HG03442 (cell line): ENCODE results near the gene RASSF6.
"Not testable (repeated sequence)": the region's sequence is repeated elsewhere in the genome, so short reads cannot be mapped to it uniquely, and the experiment has no call there.

Experiments used
- ATAC-seq: cut with Tn5 transposase; IDR thresholded peaks from one replicate; pipeline ENCODE4 v1.9.1; 2021; ENCODE audit warnings: mild to moderate bottlenecking, moderate library complexity; ENCODE audit not compliant: unreplicated experiment

Gene RASSF6, protein sequence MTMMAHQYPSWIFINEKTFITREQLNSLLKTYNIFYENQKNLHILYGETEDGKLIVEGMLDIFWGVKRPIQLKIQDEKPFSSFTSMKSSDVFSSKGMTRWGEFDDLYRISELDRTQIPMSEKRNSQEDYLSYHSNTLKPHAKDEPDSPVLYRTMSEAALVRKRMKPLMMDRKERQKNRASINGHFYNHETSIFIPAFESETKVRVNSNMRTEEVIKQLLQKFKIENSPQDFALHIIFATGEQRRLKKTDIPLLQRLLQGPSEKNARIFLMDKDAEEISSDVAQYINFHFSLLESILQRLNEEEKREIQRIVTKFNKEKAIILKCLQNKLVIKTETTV

DNA sequence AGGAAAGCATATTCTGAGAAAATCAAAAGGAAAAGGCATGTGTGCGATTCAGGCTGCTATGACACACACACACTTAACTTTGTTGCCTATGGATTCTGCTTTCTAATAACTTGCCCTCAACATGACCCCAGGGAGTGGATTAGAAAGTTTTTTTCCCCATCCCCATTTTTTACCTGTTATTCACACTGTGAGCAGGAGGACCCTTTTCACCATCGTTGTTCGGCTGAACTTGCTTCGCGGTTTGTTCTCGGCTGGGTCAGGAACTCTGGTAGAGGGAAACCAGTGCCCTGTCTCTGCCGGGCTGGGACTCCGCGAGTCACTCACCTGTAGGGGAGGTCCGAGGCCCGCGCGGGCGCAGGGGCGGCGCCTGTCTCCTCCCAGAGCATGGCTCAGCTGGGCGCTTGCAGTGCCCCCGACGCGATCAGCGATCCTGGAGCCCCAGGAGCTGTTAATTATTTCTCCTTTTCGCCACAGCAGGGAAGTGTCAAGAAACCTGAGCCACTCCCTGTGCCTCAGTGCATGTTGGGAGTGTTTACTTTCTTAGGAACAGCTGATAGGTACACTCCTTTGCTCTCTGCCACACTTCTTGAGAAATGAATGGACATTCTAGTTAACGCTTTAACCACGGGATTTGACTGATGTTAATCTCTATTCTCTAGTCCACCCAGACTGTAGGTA is at the start of gene RASSF6:
Gene RASSF6, minus strand, starts transcription at position 322 of the 678 bp plus-strand sequence. CDS start 8,641 bp downstream, outside the sequence.
- ATAC-seq = peak; percentile 82

DNA sequence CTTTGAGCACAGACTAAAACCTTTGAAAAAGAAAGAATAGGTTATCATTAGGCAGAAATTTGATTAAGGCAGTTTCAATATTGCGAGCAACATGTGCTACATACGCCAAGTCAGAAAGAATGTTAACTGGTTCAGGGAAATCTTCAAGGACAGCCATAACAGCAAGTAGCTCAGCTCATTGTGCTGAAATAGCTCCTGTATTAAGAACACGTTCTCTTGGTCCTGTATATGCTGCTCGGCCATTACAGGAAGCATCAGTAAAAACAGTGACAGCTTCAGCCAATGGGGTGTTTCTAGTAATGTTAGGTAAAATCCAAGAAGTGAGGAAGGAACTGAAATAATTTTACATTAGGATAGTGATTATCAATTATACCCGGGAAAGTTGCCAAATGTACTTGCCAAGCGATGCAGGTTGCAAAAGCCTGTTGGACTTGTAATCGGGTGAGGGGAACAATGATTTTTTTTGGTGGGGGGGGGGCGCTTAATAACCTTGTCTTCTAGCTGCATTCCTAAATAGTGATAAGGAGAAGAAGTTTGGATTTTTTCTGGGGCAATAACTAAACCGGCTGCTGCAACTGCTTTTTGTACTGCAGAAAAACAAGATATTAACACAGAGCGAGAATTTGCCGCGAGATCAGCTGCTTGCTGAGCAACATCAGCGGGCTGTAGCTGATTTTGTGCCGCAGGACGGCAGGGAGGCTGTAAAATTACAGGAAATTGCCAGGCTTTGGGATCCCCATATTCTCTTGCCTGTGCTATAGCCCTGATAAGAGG is 49.4 kb upstream of the RASSF6 start:
- ATAC-seq = no peak

DNA sequence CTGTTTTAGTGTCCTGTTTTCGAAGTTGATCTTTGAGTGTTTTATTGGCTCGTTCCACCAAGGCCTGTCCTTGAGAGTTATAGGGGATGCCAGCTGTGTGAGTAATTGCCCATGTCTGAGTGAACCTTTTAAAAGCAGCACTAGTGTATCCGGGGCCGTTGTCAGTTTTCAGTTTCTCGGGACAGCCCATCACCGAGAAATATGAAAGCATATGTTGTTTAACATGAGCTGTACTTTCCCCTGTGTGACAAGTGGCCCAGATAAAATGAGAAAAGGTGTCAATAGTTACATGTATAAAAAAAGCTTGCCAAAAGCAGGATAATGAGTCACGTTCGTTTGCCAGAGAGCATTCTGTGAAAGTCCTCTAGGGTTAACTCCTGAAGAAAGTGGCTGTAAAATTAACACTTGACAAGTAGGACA is 48.6 kb upstream of the RASSF6 start:
- no peak for ATAC-seq

DNA sequence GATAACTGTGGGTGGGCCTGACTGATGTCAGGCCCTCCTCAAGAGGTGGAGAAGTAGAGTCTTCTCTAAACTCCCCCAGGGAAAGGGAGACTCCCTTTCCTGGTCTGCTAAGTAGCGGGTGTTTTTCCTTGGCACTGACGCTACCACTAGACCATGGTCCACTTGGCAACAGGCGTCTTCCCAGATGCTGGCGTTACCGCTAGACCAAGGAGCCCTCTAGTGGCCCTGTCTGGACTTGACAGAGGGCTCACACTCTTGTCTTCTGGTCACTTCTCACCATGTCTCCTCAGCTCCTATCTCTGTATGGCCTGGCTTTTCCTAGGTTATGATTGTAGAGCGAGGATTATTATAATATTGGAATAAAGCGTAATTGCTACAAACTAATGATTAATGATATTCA is 45.7 kb upstream of the RASSF6 start:
- ATAC-seq = not testable (repeated sequence)

DNA sequence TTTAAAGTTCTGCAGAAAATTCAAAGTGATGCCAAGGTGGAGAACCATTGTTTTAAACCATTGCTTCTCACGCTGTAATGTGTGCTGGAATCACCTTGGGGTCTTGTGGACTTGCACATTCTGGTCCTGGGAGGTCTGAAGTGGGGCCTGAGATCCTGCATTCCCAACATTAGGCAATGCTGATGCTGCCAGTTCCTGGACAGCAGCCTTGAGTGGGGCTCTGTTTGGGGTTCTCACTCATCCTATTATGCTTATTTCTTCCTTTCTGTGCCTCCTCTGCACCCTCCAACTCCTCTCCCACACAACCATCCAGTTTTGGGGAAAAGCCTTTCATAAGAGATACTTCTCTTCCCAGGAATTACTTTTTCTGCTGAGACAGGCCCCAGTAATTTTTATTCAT is 44.2 kb upstream of the RASSF6 start:
- no peak for ATAC-seq

DNA sequence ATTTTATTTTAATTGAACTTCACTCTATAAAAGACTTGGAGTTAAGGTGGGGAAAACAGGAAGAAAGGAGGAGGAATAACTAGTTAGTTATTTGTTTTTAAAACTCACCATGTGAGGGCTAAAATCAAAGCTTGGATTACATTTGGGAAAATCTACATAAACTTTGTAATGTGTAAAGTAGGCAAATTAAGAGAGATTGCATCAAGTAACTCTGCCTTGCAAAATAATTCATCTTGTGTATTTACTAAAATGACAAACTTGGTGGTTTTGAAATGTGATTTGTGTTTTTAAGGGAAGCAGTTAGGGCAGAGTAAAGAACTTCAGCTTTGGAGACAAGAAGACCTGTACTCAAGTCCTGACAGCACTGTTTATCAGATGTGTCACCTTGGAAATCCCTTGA is 43.3 kb upstream of the RASSF6 start:
- no peak for ATAC-seq

DNA sequence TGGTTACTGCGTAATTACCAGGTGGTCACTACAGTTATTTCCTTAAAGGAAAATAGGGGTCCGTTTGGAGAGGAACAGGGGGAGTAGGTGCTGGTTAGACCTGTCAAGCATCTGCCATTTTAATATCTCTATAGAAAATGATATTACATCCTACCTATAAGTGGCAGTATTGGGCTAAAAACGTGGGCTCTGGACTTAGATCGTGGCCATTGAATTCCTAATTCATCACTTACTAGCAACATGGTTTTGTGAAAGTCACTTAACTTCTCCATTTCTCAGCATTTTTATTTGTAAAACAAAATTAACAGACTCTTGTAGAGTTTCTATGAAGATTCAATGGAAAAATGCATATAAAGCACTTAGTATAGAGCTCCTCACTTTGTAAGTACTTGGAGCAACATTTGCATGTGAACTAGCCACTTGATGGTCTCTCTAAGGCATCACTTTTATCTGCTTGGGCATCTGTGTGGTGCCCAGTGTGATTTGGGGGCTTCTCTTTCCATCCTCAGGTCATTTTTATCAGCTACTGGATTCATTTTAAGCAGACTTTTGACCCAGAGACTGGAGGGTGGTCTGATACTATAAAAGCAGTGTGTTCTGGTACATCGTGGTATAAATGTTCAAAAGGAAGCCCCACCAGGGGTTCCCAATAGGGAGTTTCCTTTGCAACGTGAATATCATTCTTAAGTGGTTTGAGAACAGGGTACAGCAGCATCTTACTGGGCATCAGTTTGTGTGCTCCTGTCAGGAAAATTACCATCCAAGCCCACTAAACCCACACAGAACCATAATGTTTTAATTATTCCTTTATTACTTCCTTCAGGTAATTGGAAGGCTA is 42.7 kb upstream of the RASSF6 start:
- ATAC-seq = no peak

DNA sequence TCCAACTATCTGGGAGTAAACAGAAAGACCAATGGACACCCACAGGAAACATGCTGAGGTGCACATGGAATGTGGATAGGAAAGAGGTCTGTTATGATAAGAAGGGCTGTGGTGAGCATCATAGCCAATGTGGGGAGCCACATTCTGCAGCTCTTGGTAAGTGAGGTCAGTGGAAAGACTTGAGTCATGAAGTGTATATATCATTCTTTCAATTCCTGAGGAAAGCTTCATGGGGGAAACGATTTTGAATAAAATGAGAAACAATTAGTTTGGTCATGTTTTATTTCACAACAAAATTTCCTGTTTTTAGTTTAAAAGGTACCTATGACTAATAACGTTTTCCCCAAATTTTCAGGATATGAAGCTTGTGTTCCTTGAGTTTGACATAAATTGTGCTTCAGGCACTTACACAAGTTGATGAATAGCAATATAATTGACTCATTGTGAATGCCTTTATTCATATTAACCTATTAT is 41.4 kb upstream of the RASSF6 start:
- no peak for ATAC-seq

DNA sequence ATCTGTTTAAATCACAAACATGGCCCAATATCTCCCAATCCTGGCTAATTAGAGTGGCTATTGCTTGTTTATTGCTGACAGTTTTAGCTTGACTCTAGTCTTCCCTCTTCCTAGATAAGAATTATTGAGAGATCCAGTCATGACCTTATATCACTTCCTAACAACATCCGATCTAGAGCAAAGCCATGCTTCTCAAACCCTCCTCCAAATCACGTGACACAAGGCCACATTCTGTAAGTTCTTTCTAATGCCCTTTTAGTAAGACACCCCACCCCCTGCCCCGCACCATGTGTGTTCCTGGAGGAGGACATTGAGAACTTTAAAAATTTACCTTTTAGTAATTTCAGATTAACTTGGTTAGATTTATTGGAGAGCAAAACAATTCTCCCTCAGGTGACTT is 40.6 kb upstream of the RASSF6 start:
- ATAC-seq = no peak

DNA sequence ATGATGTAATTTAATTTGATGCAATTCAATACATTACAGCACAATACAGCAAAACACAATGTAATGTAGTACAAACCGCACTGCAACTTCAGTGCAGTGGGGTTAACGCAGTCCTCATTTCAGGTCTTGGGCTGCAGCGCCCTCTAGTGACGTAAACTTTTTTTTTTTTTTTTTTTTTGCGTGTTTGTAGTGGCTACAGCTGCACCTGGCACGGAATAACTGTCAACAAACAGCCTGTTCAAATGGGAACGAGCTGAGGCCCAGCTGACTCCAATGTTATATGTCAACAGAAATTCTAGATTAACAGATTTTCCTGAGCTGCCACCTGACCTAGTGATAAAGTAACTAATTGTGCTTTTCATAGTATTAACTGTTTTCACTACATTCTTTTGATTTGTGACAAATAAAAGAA is 33.5 kb upstream of the RASSF6 start:
- ATAC-seq = peak; percentile 78

DNA sequence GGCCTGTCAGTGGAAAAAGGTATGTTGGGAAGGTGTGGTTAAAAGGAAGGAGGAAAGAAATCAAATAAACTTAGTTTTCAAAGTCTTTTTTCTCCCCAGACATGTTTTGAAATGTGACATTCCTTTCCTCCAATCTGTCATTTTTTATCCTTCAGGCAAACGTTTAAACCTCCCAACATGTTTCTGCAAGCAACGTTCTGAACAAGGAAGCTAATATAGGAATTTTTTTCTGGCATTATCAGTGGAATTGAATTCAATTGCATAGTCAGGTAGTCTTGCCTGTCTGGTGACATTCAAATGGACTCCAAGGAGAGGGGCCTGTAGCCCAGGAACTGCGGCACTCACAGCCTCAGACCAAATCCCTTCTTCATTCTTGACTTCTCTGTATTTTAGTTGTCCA is 30.0 kb upstream of the RASSF6 start:
- no peak for ATAC-seq

DNA sequence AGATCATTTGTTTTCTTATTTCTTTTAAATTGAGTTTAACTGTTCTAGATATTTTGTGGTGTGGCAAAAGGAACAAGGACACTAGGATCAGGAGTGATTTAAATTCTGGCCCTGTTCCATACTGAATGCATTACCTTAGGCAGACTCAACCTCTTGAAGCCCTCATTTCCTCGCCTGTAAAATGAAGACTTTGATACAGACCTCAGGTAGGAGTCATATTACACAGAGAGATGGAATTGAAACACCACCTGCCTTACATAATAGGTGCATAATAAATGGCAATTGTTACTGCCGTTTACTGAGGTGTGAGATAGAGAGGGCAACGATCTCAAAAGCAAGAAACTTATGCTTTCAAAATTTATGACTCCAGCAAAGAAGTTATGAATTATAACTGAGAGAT is 28.2 kb upstream of the RASSF6 start:
- ATAC-seq = no peak

DNA sequence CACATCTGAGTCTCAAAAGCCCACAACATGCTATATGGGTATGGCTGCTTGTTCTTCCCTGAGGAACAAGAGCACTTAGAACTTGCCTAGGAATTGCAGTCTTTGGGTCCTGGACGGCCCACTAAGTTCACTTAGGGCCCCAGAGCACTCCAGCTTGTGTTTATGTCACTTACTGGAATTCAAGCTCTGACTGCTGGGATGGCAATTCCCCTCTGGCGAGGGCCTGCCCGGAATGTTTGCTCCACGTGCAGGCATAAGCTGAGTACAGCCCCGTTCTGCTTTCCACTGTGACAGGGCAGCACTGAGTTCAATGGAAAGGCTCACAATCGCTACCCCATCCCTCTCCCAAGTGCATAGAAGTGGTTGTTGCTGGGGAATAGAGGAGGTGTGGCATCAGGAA is 25.9 kb upstream of the RASSF6 start:
- ATAC-seq = no peak

DNA sequence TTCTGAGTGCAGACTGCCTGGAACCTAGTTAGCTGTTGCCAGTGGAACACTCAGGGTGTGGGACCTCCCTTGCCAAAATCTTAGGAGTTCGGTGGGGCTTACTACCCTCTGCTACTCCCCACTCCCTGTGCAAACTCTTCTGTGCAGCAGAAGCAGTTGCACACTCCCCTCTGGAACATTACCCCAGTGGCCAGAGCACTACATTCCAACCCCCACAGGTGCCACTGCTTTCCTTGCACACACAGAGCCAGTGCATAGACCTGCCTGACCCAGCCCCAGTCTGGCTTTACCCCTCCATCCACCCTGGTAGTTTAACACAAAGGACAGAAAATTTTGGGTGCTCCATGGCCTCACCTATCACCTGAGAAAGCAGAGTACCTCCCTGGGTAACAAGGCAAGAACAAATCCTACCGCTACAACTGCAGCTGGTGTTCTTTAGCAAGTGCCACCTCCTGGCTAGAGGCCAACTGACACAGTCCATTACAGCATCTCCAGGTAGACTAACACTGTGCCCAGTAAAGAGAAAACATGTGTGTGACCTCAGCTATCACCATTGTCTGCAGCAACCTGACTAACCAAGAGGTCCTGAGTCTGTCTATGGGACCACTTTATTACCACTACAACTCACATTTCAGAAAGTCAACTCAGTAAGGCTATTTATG is 11.5 kb upstream of the RASSF6 start:
- no peak for ATAC-seq

DNA sequence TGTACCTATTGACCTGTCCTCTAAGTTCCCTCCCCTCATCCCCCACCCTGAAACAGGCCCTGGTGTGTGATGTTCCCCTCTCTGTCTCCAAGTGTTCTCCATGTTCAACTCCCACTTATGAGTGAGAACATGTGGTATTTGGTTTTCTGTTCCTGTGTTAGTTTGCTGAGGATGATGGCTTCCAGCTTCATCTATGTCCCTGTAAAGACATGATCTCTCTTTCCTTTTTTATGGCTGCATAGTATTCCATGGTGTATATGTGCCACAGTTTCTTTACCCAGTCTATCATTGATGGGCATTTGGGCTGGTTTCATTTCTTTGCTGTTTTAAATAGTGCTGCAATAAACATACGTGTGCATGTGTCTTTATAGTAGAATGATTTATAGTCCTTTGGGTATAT is 8.6 kb upstream of the RASSF6 start:
- not testable (repeated sequence) for ATAC-seq

DNA sequence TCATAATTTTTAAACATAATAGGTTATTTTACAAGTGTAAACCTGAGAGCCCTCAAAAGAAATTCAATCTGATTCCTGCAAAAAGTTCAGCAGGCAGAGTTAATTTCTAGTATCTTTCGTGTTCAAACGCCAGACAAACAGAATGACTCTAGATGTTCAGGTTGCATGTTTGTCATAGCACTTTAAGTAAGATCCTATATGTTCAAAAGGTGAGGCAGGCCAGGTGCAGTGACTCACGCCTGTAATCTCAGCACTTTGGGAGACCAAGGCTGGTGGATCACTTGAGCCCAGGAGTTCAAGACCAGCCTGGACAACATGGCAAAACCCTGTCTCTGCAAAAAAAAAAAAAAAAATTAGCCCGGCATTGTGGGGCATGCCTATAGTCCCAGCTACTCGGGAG is 1.1 kb upstream of the RASSF6 start:
- ATAC-seq = no peak

DNA sequence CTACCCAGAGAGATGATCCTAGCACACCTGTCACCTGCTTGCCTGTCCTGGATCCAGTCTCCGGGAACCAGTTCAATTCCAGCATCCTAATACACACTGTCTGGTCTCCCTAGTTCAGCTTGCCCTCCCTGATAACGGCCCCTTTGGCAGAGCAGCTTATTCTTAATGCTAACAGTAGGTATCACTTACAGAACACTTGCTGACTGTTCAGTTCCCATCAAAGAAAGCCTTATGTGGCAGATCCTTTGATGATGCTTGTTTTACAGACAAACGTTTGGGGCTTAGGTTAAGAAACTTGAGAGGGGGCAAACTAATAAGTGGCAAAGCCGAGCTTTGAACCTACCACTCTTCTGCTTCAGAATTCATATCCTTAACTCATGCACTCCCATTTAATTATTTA is 890 bp downstream of the RASSF6 start:
- ATAC-seq = no peak

DNA sequence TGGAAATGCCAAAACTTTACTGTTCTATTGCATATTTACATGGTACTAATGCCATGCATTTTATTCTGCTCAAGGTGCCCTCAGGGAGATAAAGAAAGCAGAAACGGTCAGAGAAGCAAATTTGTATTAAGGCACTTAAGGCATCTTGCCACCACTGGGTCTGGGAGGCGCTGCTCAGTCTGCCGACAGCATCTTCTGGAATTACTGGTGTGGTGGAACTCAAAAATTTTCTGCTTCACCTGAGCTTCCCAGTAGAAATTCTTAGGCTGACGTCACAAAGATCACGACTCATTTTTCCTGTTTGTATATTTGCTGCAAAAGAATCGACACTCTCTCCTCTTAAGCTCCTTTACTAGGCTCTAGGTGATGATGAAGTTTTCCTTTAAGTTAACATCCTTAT is 3.0 kb downstream of the RASSF6 start:
- no peak for ATAC-seq

DNA sequence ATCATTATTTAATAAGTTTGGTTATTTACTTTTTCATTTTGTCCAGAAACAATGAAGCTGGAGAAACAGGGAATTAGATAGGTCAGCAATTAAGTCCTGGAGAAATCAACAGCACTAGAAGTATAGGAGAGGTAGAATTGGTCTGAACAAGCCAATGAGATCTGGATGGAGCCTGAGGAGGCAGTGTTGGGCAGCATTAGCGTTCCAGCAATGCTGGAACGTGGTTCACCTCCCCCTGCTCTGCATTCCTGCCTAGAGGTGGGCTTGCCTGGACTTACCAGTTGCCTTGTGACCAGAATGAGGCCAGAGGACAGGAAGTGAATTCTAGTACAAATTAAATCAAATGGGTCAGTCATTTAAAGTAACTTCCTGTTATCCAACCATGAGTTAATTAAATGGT is 4.6 kb downstream of the RASSF6 start:
- ATAC-seq = no peak

DNA sequence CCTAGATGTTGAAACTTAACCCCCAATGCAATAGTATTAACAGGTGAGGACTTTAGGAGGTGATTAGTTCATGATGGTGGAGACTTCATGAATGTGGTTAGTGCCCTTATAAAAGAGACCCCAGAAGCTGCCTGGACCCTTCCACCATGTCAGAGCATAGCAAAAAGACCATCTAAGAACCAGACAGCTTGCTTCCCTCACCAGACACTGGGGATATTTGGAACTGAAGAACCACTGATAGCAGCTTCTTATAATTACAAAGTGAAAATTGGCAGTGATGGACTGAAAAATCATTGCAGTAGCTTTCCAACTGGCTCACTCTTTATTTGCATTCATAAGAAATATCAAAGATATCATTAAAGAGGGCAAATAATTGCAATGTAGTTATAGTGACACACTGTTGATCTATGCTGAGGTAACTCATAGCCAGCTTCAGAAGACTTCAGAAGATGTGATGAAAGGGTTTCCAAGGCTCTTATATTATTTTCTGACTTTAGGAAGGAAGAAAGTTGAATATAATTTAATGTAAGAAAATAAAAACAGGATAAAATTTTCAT is 5.8 kb downstream of the RASSF6 start:
- no peak for ATAC-seq
